Fibroblast of lung (primary cell): ENCODE data around the gene BPHL. TPM values are rescaled to one million over a fixed set of nuclear protein-coding genes. Genes with fewer than 3 reads are reported as not detected.

Source experiments
- DNase-seq, 2 donors: peaks; one replicate each; pipeline versions ENCODE4 v3.0.0 to v3.0.0-alpha.2; 2010; ENCODE audit warnings: low read depth in 2 of 2
- H2AFZ ChIP-seq: 2 replicates; pipeline ENCODE4 v1.5.1; 2012; ENCODE audit warnings: low read length, control low read depth, inconsistent platforms
- H3K27ac ChIP-seq: 2 replicates; pipeline ENCODE4 v1.5.1; 2011; ENCODE audit warnings: low read length, control low read depth; ENCODE audit not compliant: insufficient read depth
- H3K27me3 ChIP-seq: 2 replicates; pipeline ENCODE4 v1.5.1; 2011; ENCODE audit warnings: mild to moderate bottlenecking, low read length; ENCODE audit not compliant: control insufficient read depth, insufficient read depth
- H3K36me3 ChIP-seq: 2 replicates; pipeline ENCODE4 v1.5.1; 2011; ENCODE audit warnings: low read length; ENCODE audit not compliant: control insufficient read depth, insufficient read depth
- H3K4me1 ChIP-seq: 2 replicates; pipeline ENCODE4 v1.5.1; 2011; ENCODE audit warnings: low read length; ENCODE audit not compliant: control insufficient read depth, insufficient read depth; ENCODE audit errors: extremely low read depth
- H3K4me2 ChIP-seq: 2 replicates; pipeline ENCODE4 v1.5.1; 2011; ENCODE audit warnings: low read length, control low read depth; ENCODE audit not compliant: insufficient read depth; ENCODE audit errors: extremely low read depth
- H3K4me3 ChIP-seq, 4 experiments: fragments of 200-600 bp in 1 of 4; sonication (generic) in 1 of 4; replicated peaks in 1 of 4; 2 replicates each; pipeline ENCODE4 v1.5.1; 2011 to 2016; ENCODE audit warnings: low read length in 4 of 4, low read depth in 3 of 4, mild to moderate bottlenecking in 3 of 4, control low read depth in 2 of 4, inconsistent platforms in 1 of 4, mixed read lengths in 1 of 4; ENCODE audit not compliant: insufficient read depth in 1 of 4; ENCODE audit errors: control extremely low read depth in 1 of 4
- H3K79me2 ChIP-seq: 2 replicates; pipeline ENCODE4 v1.5.1; 2012; ENCODE audit warnings: mild to moderate bottlenecking, low read length, inconsistent platforms; ENCODE audit not compliant: control insufficient read depth, insufficient read depth
- H3K9ac ChIP-seq: 2 replicates; pipeline ENCODE4 v1.5.1; 2011; ENCODE audit warnings: mild to moderate bottlenecking, low read length, control low read depth; ENCODE audit not compliant: insufficient read depth
- H3K9me3 ChIP-seq: 2 replicates; pipeline ENCODE4 v1.5.1; 2012; ENCODE audit warnings: low read depth, low read length; ENCODE audit not compliant: control insufficient read depth, insufficient read depth
- H4K20me1 ChIP-seq: 2 replicates; pipeline ENCODE4 v1.5.1; 2011; ENCODE audit warnings: low read length; ENCODE audit not compliant: control insufficient read depth, insufficient read depth; ENCODE audit errors: extremely low read depth
- EZH2 ChIP-seq: IDR thresholded peaks from 2 replicates; pipeline ENCODE4 v1.5.1; 2012; ENCODE audit warnings: low read length, control low read depth, mild to moderate bottlenecking; ENCODE audit errors: missing control alignments
- polyA minus RNA-seq: library from RNA; depleted of rRNA, polyadenylated mRNA; stranded (reverse); fragments of >200 nt; gene quantifications from 2 replicates; pipeline ENCODE4 v1.2.3, GENCODE V29; 2011; ENCODE audit warnings: low replicate concordance
- polyA plus RNA-seq, 2 donors: library from polyadenylated mRNA; depleted of rRNA in 1 of 2; stranded (reverse) in 1 of 2; unstranded in 1 of 2; fragments of >200 nt; gene quantifications; 2 replicates each; pipeline ENCODE4 v1.2.1, GENCODE V29; 2011 to 2012; ENCODE audit warnings: missing spikeins in 1 of 2
- total RNA-seq: library from RNA; depleted of rRNA; stranded (reverse); fragments of >200 nt; gene quantifications from 2 replicates; pipeline ENCODE4 v1.2.1, GENCODE V29; 2014
- TF ChIP-seq, protein P1 (sequence below), 2 donors: IDR thresholded peaks in 1 of 2; conservative IDR thresholded peaks in 1 of 2; 1 replicate in 1 of 2; 2 replicates in 1 of 2; pipeline ENCODE4 v1.5.1; 2011 to 2012; ENCODE audit warnings: low read length in 2 of 2, control low read depth in 1 of 2, inconsistent platforms in 1 of 2, low read depth in 1 of 2, mild to moderate bottlenecking in 1 of 2

Gene BPHL
- 15.2 and 20.6 TPM in 2 replicates for total RNA-seq
- 15.5 and 16.6 TPM in 2 replicates for polyA plus RNA-seq
- polyA plus RNA-seq (2012) = 13.7 and 14.4 TPM in 2 replicates
- 4.8 and 13.7 TPM in 2 replicates for polyA minus RNA-seq

DNA sequence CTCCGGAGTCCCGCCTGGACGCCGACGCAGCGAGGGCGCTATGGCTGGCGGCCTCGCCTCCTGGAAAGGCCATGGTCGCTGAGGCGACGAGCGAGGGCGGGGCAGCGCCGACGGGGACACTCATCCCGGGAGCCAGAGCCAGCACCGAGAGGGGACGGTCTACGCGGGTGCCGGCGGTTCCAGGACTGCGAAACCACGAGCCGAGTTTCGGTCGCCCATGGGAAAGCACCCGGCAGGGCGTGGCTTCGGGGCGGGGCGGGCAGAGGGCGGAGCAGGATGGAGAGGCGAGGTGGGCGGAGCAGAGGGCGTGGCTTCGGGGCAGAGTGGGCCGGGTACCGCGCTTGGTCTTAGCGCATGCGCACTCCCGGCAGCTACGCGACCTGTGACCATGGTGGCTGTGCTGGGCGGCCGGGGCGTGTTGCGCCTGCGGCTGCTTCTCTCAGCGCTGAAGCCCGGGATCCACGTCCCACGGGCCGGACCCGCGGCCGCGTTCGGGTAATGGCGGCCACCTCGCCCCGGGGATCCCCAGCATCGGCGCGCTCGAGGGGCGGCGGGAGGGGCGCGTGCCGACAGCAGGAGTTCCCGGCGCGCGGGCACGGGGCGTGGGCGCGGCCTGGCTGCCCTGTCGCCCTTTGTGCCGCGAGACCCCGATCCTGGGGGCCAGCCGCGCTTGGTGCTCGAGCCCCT, at the start of gene BPHL:
Gene BPHL, plus strand, starts transcription at position 359 of the 687 bp plus-strand sequence. Its CDS starts 30 bp downstream, at position 389.
- H3K9me3 ChIP-seq = no peaks in the 10 kb centered on the region
- no peaks in the 10 kb centered on the region for H4K20me1 ChIP-seq
- no peaks in the 10 kb centered on the region for H3K4me1 ChIP-seq
- TF ChIP-seq EZH2 = no peak
- TF ChIP-seq, protein P1, sequence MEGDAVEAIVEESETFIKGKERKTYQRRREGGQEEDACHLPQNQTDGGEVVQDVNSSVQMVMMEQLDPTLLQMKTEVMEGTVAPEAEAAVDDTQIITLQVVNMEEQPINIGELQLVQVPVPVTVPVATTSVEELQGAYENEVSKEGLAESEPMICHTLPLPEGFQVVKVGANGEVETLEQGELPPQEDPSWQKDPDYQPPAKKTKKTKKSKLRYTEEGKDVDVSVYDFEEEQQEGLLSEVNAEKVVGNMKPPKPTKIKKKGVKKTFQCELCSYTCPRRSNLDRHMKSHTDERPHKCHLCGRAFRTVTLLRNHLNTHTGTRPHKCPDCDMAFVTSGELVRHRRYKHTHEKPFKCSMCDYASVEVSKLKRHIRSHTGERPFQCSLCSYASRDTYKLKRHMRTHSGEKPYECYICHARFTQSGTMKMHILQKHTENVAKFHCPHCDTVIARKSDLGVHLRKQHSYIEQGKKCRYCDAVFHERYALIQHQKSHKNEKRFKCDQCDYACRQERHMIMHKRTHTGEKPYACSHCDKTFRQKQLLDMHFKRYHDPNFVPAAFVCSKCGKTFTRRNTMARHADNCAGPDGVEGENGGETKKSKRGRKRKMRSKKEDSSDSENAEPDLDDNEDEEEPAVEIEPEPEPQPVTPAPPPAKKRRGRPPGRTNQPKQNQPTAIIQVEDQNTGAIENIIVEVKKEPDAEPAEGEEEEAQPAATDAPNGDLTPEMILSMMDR (conservative IDR thresholded peaks at IDR 0.05 in 1 of 2, IDR thresholded peaks at IDR 0.05 in 1 of 2; ENCODE audit: low read depth in 1 of 2, low read length in 2 of 2) = no peak
- peak; percentile 83 to 92 for DNase-seq
- peak within 1 kb of the TSS; percentile 94 for H2AFZ ChIP-seq
- peaks cover 2% of the 10 kb centered on the region for H3K36me3 ChIP-seq
- H3K79me2 ChIP-seq = no peaks in the 10 kb centered on the region
- peak within 1 kb of the TSS; percentile 92 for H3K27ac ChIP-seq
- no peaks in the 10 kb centered on the region for H3K27me3 ChIP-seq
- H3K9ac ChIP-seq = peak within 1 kb of the TSS; percentile 91
- H3K4me3 ChIP-seq = peak within 1 kb of the TSS; percentile 74 to 92 (median 82)
- peak within 1 kb of the TSS; percentile 88 for H3K4me2 ChIP-seq

DNA sequence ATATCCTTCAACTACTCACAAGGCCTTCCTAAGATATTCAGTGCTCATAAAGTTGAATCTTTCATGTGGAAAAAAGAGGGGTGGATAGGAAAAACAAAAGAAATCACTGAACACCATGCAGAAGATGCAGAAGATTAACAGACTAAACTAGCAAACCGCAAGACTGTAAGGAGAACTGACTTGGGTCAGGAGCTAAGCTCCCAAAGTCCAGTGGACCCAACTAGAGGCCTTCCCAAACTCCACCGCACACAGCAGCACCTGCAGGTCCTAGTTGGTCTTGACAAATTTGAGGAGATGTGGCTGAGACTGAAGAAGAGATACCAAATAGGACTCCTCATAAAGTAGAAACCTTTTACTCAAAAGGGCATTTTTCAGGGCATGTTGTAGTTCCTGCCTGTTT, 46.9 kb upstream of the BPHL start:
- no peaks in the 10 kb centered on the region for H4K20me1 ChIP-seq
- no peak for DNase-seq
- no peaks in the 10 kb centered on the region for H3K9me3 ChIP-seq
- no peaks in the 10 kb centered on the region for H3K36me3 ChIP-seq
- no peak overlapping the region for H3K4me2 ChIP-seq
- TF ChIP-seq, protein P1 (conservative IDR thresholded peaks at IDR 0.05 in 1 of 2, IDR thresholded peaks at IDR 0.05 in 1 of 2; ENCODE audit: low read depth in 1 of 2, low read length in 2 of 2) = no peak
- no peak for TF ChIP-seq EZH2
- H3K9ac ChIP-seq = no peak overlapping the region
- H3K79me2 ChIP-seq = peaks cover 70% of the 10 kb centered on the region
- H2AFZ ChIP-seq = no peak overlapping the region
- no peak overlapping the region for H3K27ac ChIP-seq
- no peak overlapping the region for H3K4me3 ChIP-seq
- peaks cover 12% of the 10 kb centered on the region for H3K4me1 ChIP-seq
- no peaks in the 10 kb centered on the region for H3K27me3 ChIP-seq

DNA sequence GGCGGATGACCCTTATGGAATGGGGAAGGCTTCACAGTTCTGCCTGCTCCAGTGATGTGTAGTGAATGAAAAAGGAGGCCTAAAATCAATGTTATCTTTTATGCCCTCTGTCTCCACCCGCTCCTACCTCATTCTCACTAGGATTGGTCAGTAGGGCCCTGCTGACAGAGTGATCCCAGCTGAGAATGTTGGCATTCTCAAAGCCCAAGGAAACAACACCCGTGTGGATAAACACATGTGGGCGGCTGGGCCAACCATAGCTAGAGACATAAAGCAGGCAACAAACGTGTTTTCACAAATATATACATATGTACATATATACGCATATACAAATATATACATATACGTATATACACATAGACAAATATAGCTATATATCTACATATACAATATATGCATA, 45.7 kb upstream of the BPHL start:
- Histone ChIP-seq H3K9ac (no peak overlapping the region), H4K20me1 (no peaks in the 10 kb centered on the region), H3K27ac (no peak overlapping the region), H3K79me2 (peaks cover 71% of the 10 kb centered on the region), H3K9me3 (no peaks in the 10 kb centered on the region), H3K36me3 (peaks cover 4% of the 10 kb centered on the region), H3K4me3 (no peak overlapping the region), H3K4me1 (peaks cover 12% of the 10 kb centered on the region), H2AFZ (no peak overlapping the region), H3K4me2 (peak overlapping the region; percentile 15), H3K27me3 (no peaks in the 10 kb centered on the region)
- DNase-seq = no peak
- TF ChIP-seq, protein P1 (conservative IDR thresholded peaks at IDR 0.05 in 1 of 2, IDR thresholded peaks at IDR 0.05 in 1 of 2; ENCODE audit: low read depth in 1 of 2, low read length in 2 of 2) = no peak
- TF ChIP-seq EZH2 = no peak
